H9 (cell line): ENCODE results near the gene MRC2. TPM values are rescaled to one million over a fixed set of nuclear protein-coding genes. Genes with fewer than 3 reads are reported as not detected.

Source experiments
- DNase-seq: peaks from one replicate; pipeline ENCODE4 v3.0.0-alpha.2; 2017
- H2AFZ ChIP-seq: one replicate; pipeline ENCODE4 v1.6.1; 2013; ENCODE audit warnings: mild to moderate bottlenecking, low read length, control low read depth, moderate library complexity
- H2AK5ac ChIP-seq: 2 replicates; pipeline ENCODE4 v1.6.1; 2013; ENCODE audit warnings: low read length, control low read depth, mixed read lengths; ENCODE audit not compliant: insufficient read length
- H2BK120ac ChIP-seq: one replicate; pipeline ENCODE4 v1.6.1; 2013; ENCODE audit warnings: low read depth, mild to moderate bottlenecking, low read length, control low read depth, inconsistent platforms; ENCODE audit not compliant: poor library complexity, severe bottlenecking
- H2BK12ac ChIP-seq: 2 replicates; pipeline ENCODE4 v1.6.1; 2013; ENCODE audit warnings: low read length, control low read depth, mixed read lengths, low read depth; ENCODE audit not compliant: insufficient read length
- H2BK15ac ChIP-seq: 2 replicates; pipeline ENCODE4 v1.6.1; 2013; ENCODE audit warnings: low read depth, low read length, control low read depth
- H2BK20ac ChIP-seq: one replicate; pipeline ENCODE4 v1.6.1; 2013; ENCODE audit warnings: low read depth, mild to moderate bottlenecking, low read length, control low read depth, inconsistent platforms; ENCODE audit not compliant: poor library complexity, severe bottlenecking
- H2BK5ac ChIP-seq: 2 replicates; pipeline ENCODE4 v1.6.1; 2013; ENCODE audit warnings: low read length, control low read depth, mixed read lengths; ENCODE audit not compliant: insufficient read length
- H3K14ac ChIP-seq: 2 replicates; pipeline ENCODE4 v1.6.1; 2013; ENCODE audit warnings: low read length, control low read depth; ENCODE audit not compliant: insufficient read depth
- H3K18ac ChIP-seq: 2 replicates; pipeline ENCODE4 v1.6.1; 2013; ENCODE audit warnings: low read depth, mild to moderate bottlenecking, mixed read lengths, low read length, control low read depth; ENCODE audit not compliant: insufficient read length
- H3K23ac ChIP-seq: 2 replicates; pipeline ENCODE4 v1.6.1; 2013; ENCODE audit warnings: low read length, control low read depth, mixed read lengths, low read depth; ENCODE audit not compliant: insufficient read length
- H3K23me2 ChIP-seq: 2 replicates; pipeline ENCODE4 v1.6.1; 2013; ENCODE audit warnings: low read depth, mild to moderate bottlenecking, mixed read lengths, low read length, control low read depth; ENCODE audit not compliant: insufficient read length, poor library complexity, severe bottlenecking
- H3K27ac ChIP-seq: 2 replicates; pipeline ENCODE4 v1.5.1; 2013; ENCODE audit warnings: low read length, control low read depth, mixed read lengths, low read depth; ENCODE audit not compliant: insufficient read length
- H3K27me3 ChIP-seq: 2 replicates; pipeline ENCODE4 v1.6.1; 2013; ENCODE audit warnings: low read length, control low read depth, inconsistent platforms; ENCODE audit not compliant: insufficient read depth
- H3K4ac ChIP-seq: 2 replicates; pipeline ENCODE4 v1.6.1; 2013; ENCODE audit warnings: low read depth, mild to moderate bottlenecking, control low read depth, inconsistent platforms, low read length, moderate library complexity
- H3K4me1 ChIP-seq: 2 replicates; pipeline ENCODE4 v1.6.1; 2013; ENCODE audit warnings: low read length, control low read depth, inconsistent platforms; ENCODE audit not compliant: insufficient read depth
- H3K4me2 ChIP-seq: 2 replicates; pipeline ENCODE4 v1.6.1; 2013; ENCODE audit warnings: low read length, control low read depth, mixed read lengths; ENCODE audit not compliant: insufficient read length, insufficient read depth
- H3K56ac ChIP-seq: 2 replicates; pipeline ENCODE4 v1.6.1; 2013; ENCODE audit warnings: low read depth, mild to moderate bottlenecking, mixed read lengths, low read length, control low read depth; ENCODE audit not compliant: insufficient read length
- H3K79me1 ChIP-seq: 2 replicates; pipeline ENCODE4 v1.6.1; 2013; ENCODE audit warnings: low read depth, mild to moderate bottlenecking, moderate library complexity, low read length, control low read depth, inconsistent platforms; ENCODE audit not compliant: insufficient read depth, poor library complexity, severe bottlenecking
- H3K79me2 ChIP-seq: 2 replicates; pipeline ENCODE4 v1.6.1; 2013; ENCODE audit warnings: low read length, control low read depth, inconsistent platforms; ENCODE audit not compliant: insufficient read depth
- H3K9ac ChIP-seq: 2 replicates; pipeline ENCODE4 v1.6.1; 2013; ENCODE audit warnings: low read length, control low read depth, mixed read lengths; ENCODE audit not compliant: insufficient read length; ENCODE audit errors: extremely low read depth
- H3K9me3 ChIP-seq: one replicate; pipeline ENCODE4 v1.6.1; 2013; ENCODE audit warnings: low read depth, low read length, inconsistent platforms; ENCODE audit not compliant: control insufficient read depth
- H3T11ph ChIP-seq: one replicate; pipeline ENCODE4 v1.6.1; 2013; ENCODE audit warnings: mild to moderate bottlenecking, low read length, control low read depth, inconsistent platforms
- H4K20me1 ChIP-seq: one replicate; pipeline ENCODE4 v1.6.1; 2013; ENCODE audit not compliant: control insufficient read depth, insufficient read length, insufficient read depth
- H4K5ac ChIP-seq: 2 replicates; pipeline ENCODE4 v1.6.1; 2013; ENCODE audit warnings: low read depth, mild to moderate bottlenecking, mixed read lengths, low read length, control low read depth; ENCODE audit not compliant: insufficient read length
- H4K8ac ChIP-seq: replicated peaks from 2 replicates; pipeline ENCODE4 v1.6.1; 2013; ENCODE audit warnings: low read length, control low read depth, mixed read lengths, low read depth; ENCODE audit not compliant: insufficient read length
- H4K91ac ChIP-seq: 2 replicates; pipeline ENCODE4 v1.6.1; 2013; ENCODE audit warnings: low read depth, mild to moderate bottlenecking, moderate library complexity, mixed read lengths, low read length, control low read depth; ENCODE audit not compliant: insufficient read length
- H3K27ac Mint-ChIP-seq, 3 experiments: 2 replicates in 2 of 3; 3 replicates in 1 of 3; pipeline ENCODE4 v1.8.0; 2020 to 2021; ENCODE audit warnings: mixed read lengths in 3 of 3, mild to moderate bottlenecking in 1 of 3, moderate library complexity in 1 of 3
- H3K27me3 Mint-ChIP-seq: 2 replicates; pipeline ENCODE4 v1.8.0; 2021; ENCODE audit warnings: low read depth, mild to moderate bottlenecking, moderate library complexity, mixed read lengths
- H3K36me3 Mint-ChIP-seq, 3 experiments: 2 replicates in 2 of 3; 3 replicates in 1 of 3; pipeline ENCODE4 v1.8.0; 2020 to 2021; ENCODE audit warnings: low read depth in 3 of 3, mixed read lengths in 3 of 3; ENCODE audit not compliant: insufficient read depth in 1 of 3
- H3K4me1 Mint-ChIP-seq, 2 experiments: 2 replicates each; pipeline ENCODE4 v1.8.0; 2020; ENCODE audit warnings: mixed read lengths in 2 of 2
- H3K4me3 Mint-ChIP-seq, 2 experiments: 2 replicates in 1 of 2; 3 replicates in 1 of 2; pipeline ENCODE4 v1.8.0; 2020 to 2021; ENCODE audit warnings: mild to moderate bottlenecking in 2 of 2, mixed read lengths in 2 of 2, moderate library complexity in 1 of 2
- H3K9me3 Mint-ChIP-seq, 2 experiments: 2 replicates in 1 of 2; 3 replicates in 1 of 2; pipeline ENCODE4 v1.8.0; 2020; ENCODE audit warnings: mild to moderate bottlenecking in 2 of 2, mixed read lengths in 2 of 2, moderate library complexity in 1 of 2
- CTCF ChIP-seq: fragments of 200-600 bp; sonication (generic); conservative IDR thresholded peaks from 3 replicates; pipeline ENCODE4 v1.8.0; 2021; ENCODE audit warnings: antibody characterized with exemption, mild to moderate bottlenecking
- WGBS: extraction: QIAGEN DNeasy Blood & Tissue Kit; methylation state at CpG from one replicate; pipeline ENCODE4 v1.1.7; 2013; ENCODE audit warnings: missing lambda C conversion rate, low lambda C conversion rate, mixed read lengths; ENCODE audit not compliant: insufficient read length; ENCODE audit errors: extremely low coverage; 5-methylcytosine and 5-hydroxymethylcytosine counted together
- total RNA-seq: library from RNA; stranded (reverse); gene quantifications from 2 replicates; pipeline ENCODE4 v1.2.1, GENCODE V29; 2021

Gene MRC2
- total RNA-seq, 1 experiment from 2014 or later, result 18.7 TPM

GRCh38 chr17:62732125-62732524 is 104.7 kb downstream of the MRC2 start:
- no peaks in the 10 kb centered on the region for H3K79me2 ChIP-seq
- no peak overlapping the region for H2AFZ ChIP-seq
- no peak overlapping the region for H3K9ac ChIP-seq
- H3K4ac ChIP-seq, result no peak overlapping the region
- H3K4me2 ChIP-seq, result no peak overlapping the region
- H3K18ac ChIP-seq, result no peak overlapping the region
- H3K36me3 Mint-ChIP-seq, result peaks cover 0 to 11% (median 3%) of the 10 kb centered on the region in 3 experiments; a peak in 2 of 7 replicates
- H2BK5ac ChIP-seq, result no peak overlapping the region
- no peak overlapping the region for H3K4me3 Mint-ChIP-seq
- no peak overlapping the region for H2BK12ac ChIP-seq
- no peak overlapping the region for H3T11ph ChIP-seq
- H3K56ac ChIP-seq, result no peak overlapping the region
- no peaks in the 10 kb centered on the region for H3K9me3 ChIP-seq
- no peak overlapping the region for H3K23ac ChIP-seq
- H3K79me1 ChIP-seq, result no peaks in the 10 kb centered on the region
- no peaks in the 10 kb centered on the region for H4K20me1 ChIP-seq
- TF ChIP-seq CTCF, result no peak
- no peaks in the 10 kb centered on the region for H3K27me3 ChIP-seq
- no peak overlapping the region for H4K8ac ChIP-seq
- no peak overlapping the region for H3K14ac ChIP-seq
- H3K27ac Mint-ChIP-seq, result peak overlapping the region in 2 of 3 experiments; percentile 5 to 88; a peak in 3 of 7 replicates
- H3K9me3 Mint-ChIP-seq, result peaks cover 0 to 12% of the 10 kb centered on the region in 2 experiments; a peak in 2 of 5 replicates
- H3K23me2 ChIP-seq, result no peaks in the 10 kb centered on the region
- H4K91ac ChIP-seq, result no peak overlapping the region
- no peak overlapping the region for H2BK20ac ChIP-seq
- H3K27ac ChIP-seq, result no peak overlapping the region
- H3K27me3 Mint-ChIP-seq, result no peaks in the 10 kb centered on the region
- no peak overlapping the region for H4K5ac ChIP-seq
- no peak overlapping the region for H2BK15ac ChIP-seq
- H2AK5ac ChIP-seq, result no peak overlapping the region
- H3K4me1 Mint-ChIP-seq, result peaks cover 31 to 40% of the 10 kb centered on the region in 2 experiments
- DNase-seq, result peak; percentile 22
- peaks cover 9% of the 10 kb centered on the region; the same call in 1 of the 2 replicates for H3K4me1 ChIP-seq
- no CpG with 5 or more reads among the region's 5 CpGs for WGBS
- H2BK120ac ChIP-seq, result no peak overlapping the region
